IMR-90 (cell line): ENCODE data around the gene NPLOC4. TPM values are rescaled to one million over a fixed set of nuclear protein-coding genes. Genes with fewer than 3 reads are reported as not detected.

Experiments used
- ATAC-seq: fragments of 200-7000 bp; cut with Tn5 transposase; 2 replicates; pipeline ENCODE4 v1.9.1; 2020; ENCODE audit warnings: low read depth, mild to moderate bottlenecking, moderate library complexity
- BruUV-seq: library from RNA; stranded (reverse); fragments of 400-500 nt; replicated peaks from 2 replicates; lab custom pipeline; 2021; lab: Mats Ljungman, UMichigan
- CTCF ChIA-PET: fragments of 300-600 bp; formaldehyde crosslinking; extraction: SDS; loops from one replicate; lab custom pipeline; 2021; ENCODE audit warnings: antibody characterized with exemption; lab: Yijun Ruan, JAX
- POLR2A ChIA-PET: fragments of 300-600 bp; sonication (Branson Sonifier 250); formaldehyde crosslinking; loops from one replicate; lab custom pipeline; 2022; ENCODE audit warnings: antibody characterized with exemption; ENCODE audit not compliant: unreplicated experiment; lab: Charles Lee
- DNase-seq: peaks from one replicate; pipeline ENCODE4 v3.0.0; 2013
- H2AFZ ChIP-seq: replicated peaks from 2 replicates; pipeline ENCODE3; 2013; ENCODE audit warnings: low read length, mild to moderate bottlenecking; ENCODE audit not compliant: poor library complexity
- H2AK5ac ChIP-seq: 2 replicates; pipeline ENCODE4 v1.6.1; 2013; ENCODE audit warnings: low read depth, low read length, inconsistent platforms
- H2AK9ac ChIP-seq: replicated peaks from 2 replicates; pipeline ENCODE3; 2013; ENCODE audit warnings: mild to moderate bottlenecking, low read depth, low read length, moderate library complexity; ENCODE audit not compliant: poor library complexity
- H2BK120ac ChIP-seq: 2 replicates; pipeline ENCODE4 v1.6.1; 2013; ENCODE audit warnings: low read depth, low read length, inconsistent platforms
- H2BK15ac ChIP-seq: 3 replicates; pipeline ENCODE4 v1.6.1; 2013; ENCODE audit warnings: low read depth, low read length, inconsistent platforms
- H2BK20ac ChIP-seq: 2 replicates; pipeline ENCODE4 v1.6.1; 2013; ENCODE audit warnings: low read depth, mild to moderate bottlenecking, inconsistent platforms, low read length, moderate library complexity
- H2BK5ac ChIP-seq: 2 replicates; pipeline ENCODE4 v1.6.1; 2013; ENCODE audit warnings: mild to moderate bottlenecking, low read depth, low read length, inconsistent platforms; ENCODE audit not compliant: poor library complexity, severe bottlenecking
- H3K14ac ChIP-seq: replicated peaks from 2 replicates; pipeline ENCODE4 v1.6.1; 2013; ENCODE audit warnings: low read depth, low read length, inconsistent platforms
- H3K18ac ChIP-seq: 2 replicates; pipeline ENCODE4 v1.6.1; 2013; ENCODE audit warnings: low read depth, low read length, control low read depth
- H3K23ac ChIP-seq: 2 replicates; pipeline ENCODE4 v1.6.1; 2013; ENCODE audit warnings: low read depth, low read length, inconsistent platforms
- H3K27ac ChIP-seq: 2 replicates; pipeline ENCODE4 v1.5.1; 2013; ENCODE audit warnings: mild to moderate bottlenecking, control low read depth, low read length; ENCODE audit not compliant: insufficient read depth
- H3K27me3 ChIP-seq: 2 replicates; pipeline ENCODE4 v1.6.1; 2013; ENCODE audit warnings: low read length; ENCODE audit not compliant: control insufficient read depth, insufficient read depth
- H3K36me3 ChIP-seq: 2 replicates; pipeline ENCODE4 v1.6.1; 2013; ENCODE audit warnings: low read length, mixed read lengths; ENCODE audit not compliant: control insufficient read depth, insufficient read depth
- H3K4ac ChIP-seq: 2 replicates; pipeline ENCODE4 v1.6.1; 2013; ENCODE audit warnings: low read depth, low read length, inconsistent platforms
- H3K4me1 ChIP-seq: 2 replicates; pipeline ENCODE4 v1.6.1; 2013; ENCODE audit warnings: low read length, mixed read lengths; ENCODE audit not compliant: control insufficient read depth, insufficient read depth
- H3K4me2 ChIP-seq: 2 replicates; pipeline ENCODE4 v1.6.1; 2013; ENCODE audit warnings: low read depth, mild to moderate bottlenecking, control low read depth, low read length, moderate library complexity
- H3K4me3 ChIP-seq: 2 replicates; pipeline ENCODE4 v1.5.1; 2013; ENCODE audit warnings: low read depth, mild to moderate bottlenecking, control low read depth, low read length, moderate library complexity; ENCODE audit not compliant: insufficient read depth
- H3K56ac ChIP-seq: 2 replicates; pipeline ENCODE4 v1.6.1; 2013; ENCODE audit warnings: low read length, inconsistent platforms; ENCODE audit not compliant: insufficient read depth; ENCODE audit errors: extremely low read depth
- H3K79me1 ChIP-seq, 2 experiments: 2 replicates each; pipeline ENCODE4 v1.6.1; 2013; ENCODE audit warnings: low read length in 2 of 2, inconsistent platforms in 1 of 2, low read depth in 1 of 2
- H3K9ac ChIP-seq: 2 replicates; pipeline ENCODE4 v1.6.1; 2013; ENCODE audit warnings: low read depth, low read length, control low read depth
- H3K9me1 ChIP-seq: 2 replicates; pipeline ENCODE4 v1.6.1; 2013; ENCODE audit warnings: low read length, inconsistent platforms; ENCODE audit not compliant: insufficient read depth
- H3K9me3 ChIP-seq: 2 replicates; pipeline ENCODE4 v1.6.1; 2013; ENCODE audit warnings: low read length; ENCODE audit not compliant: control insufficient read depth, insufficient read depth
- H4K20me1 ChIP-seq: 2 replicates; pipeline ENCODE4 v1.6.1; 2013; ENCODE audit warnings: low read length, inconsistent platforms; ENCODE audit not compliant: insufficient read depth
- H4K5ac ChIP-seq: 2 replicates; pipeline ENCODE4 v1.6.1; 2013; ENCODE audit warnings: mild to moderate bottlenecking, low read depth, low read length, control low read depth
- H4K8ac ChIP-seq, 2 experiments: 2 replicates each; pipeline ENCODE4 v1.6.1; 2013; ENCODE audit warnings: low read depth in 2 of 2, low read length in 2 of 2, control low read depth in 1 of 2, inconsistent platforms in 1 of 2
- H4K91ac ChIP-seq: 2 replicates; pipeline ENCODE4 v1.6.1; 2013; ENCODE audit warnings: low read depth, low read length, inconsistent platforms; ENCODE audit not compliant: insufficient read depth
- BHLHE40 ChIP-seq: fragments of 150-350 bp; IDR thresholded peaks from 2 replicates; pipeline ENCODE4 v1.6.1; 2016; ENCODE audit warnings: mild to moderate bottlenecking, low read depth, low read length
- CHD1 ChIP-seq: IDR thresholded peaks from 2 replicates; pipeline ENCODE4 v1.6.1; 2012; ENCODE audit warnings: low read depth, low read length, improper control_type of control experiment
- FOS ChIP-seq: fragments of 150-350 bp; IDR thresholded peaks from 2 replicates; pipeline ENCODE4 v1.6.1; 2016; ENCODE audit warnings: low read depth, low read length
- NFE2L2 ChIP-seq: fragments of 150-350 bp; IDR thresholded peaks from 2 replicates; pipeline ENCODE4 v1.6.1; 2016; ENCODE audit warnings: low read depth, mild to moderate bottlenecking, low read length
- SMC3 ChIP-seq: fragments of 150-350 bp; IDR thresholded peaks from 2 replicates; pipeline ENCODE4 v1.6.1; 2016; ENCODE audit warnings: low read depth, mild to moderate bottlenecking, antibody characterized with exemption, low read length, moderate library complexity
- WGBS, 2 experiments: methylation state at CpG; one replicate each; pipeline versions ENCODE4 v1.1.5 to v1.1.7; 2013; ENCODE audit warnings: missing lambda C conversion rate in 2 of 2; ENCODE audit not compliant: insufficient read length in 1 of 2; ENCODE audit errors: extremely low coverage in 2 of 2; 5-methylcytosine and 5-hydroxymethylcytosine counted together
- dilution Hi-C: fragments of 300-500 bp; cut with HindIII; formaldehyde crosslinking; loops from one replicate; pipeline ENCODE4 v1.14.3; 2018; ENCODE audit warnings: low sequenced_read_pairs; ENCODE audit not compliant: unreplicated experiment
- in situ Hi-C: fragments of 300-500 bp; cut with MboI; formaldehyde crosslinking; loops from 3 replicates; pipeline ENCODE4 v1.14.3; 2019; ENCODE audit warnings: low sequenced_read_pairs, inconsistent platforms, mixed read lengths
- intact Hi-C: fragments of 100-400 bp; cut with micrococcal nuclease; formaldehyde crosslinking; loops from 2 replicates; pipeline ENCODE4 v1.10.0; 2022
- polyA plus RNA-seq, 3 experiments: library from polyadenylated mRNA; depleted of rRNA; stranded (reverse); fragments of >200 nt; gene quantifications; 2 replicates each; pipeline ENCODE4 v1.2.3, GENCODE V29; 2012; ENCODE audit warnings: low replicate concordance in 1 of 3
- total RNA-seq: library from RNA; depleted of rRNA; stranded (reverse); fragments of >200 nt; gene quantifications from 2 replicates; pipeline ENCODE4 v1.2.3, GENCODE V29; 2012
- TF ChIP-seq, protein P1 (sequence below): fragments of 150-350 bp; IDR thresholded peaks from 2 replicates; pipeline ENCODE4 v1.6.1; 2017; ENCODE audit warnings: mild to moderate bottlenecking, antibody characterized with exemption, low read length, low read depth
- TF ChIP-seq, protein P2 (sequence below): fragments of 150-350 bp; IDR thresholded peaks from 2 replicates; pipeline ENCODE4 v1.6.1; 2016; ENCODE audit warnings: low read depth, mild to moderate bottlenecking, low read length, moderate library complexity, borderline replicate concordance

NPLOC4 gene
- total and polyA plus RNA-seq, 2 of the 4 experiments (the other 2 are of a cell fraction) = 70.4 to 78.3 TPM

DNA sequence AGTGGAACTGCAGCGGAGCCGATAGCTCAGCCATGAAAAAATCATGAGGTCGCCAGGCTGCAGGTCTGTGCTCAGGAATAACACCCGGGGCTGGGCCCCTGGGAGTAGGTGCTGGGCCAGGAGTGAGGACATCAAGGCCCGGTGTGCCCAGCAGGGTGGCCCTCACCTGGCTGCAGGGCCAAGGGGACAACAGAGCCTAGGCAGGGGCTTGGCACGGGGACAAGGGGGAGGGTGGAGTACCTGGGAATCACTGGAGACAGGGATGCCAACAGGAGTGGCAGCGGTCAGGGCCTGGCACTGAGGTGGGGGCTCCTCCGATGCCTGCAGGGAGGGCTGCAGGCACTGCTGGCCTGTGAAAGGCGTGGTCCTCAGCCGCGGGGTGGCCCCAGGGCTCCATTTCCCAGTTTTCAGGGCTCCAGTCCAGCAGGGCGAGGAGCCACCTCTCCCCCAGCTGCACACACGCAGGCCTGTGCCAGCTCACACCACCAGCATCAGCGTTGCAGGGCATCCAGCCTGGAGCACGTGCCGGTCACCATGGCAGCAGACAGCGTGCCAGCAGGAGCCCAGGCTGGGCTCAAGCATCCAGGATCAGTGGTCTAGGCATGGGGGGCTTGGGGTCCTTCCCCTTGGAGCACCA is 113.4 kb downstream of the NPLOC4 start:
- H3K23ac ChIP-seq = no peak overlapping the region
- H3K4me1 ChIP-seq = peaks cover 18% of the 10 kb centered on the region
- no peak overlapping the region for H3K18ac ChIP-seq
- H3K79me1 ChIP-seq = peaks cover 0 to 13% of the 10 kb centered on the region in 2 experiments; a peak in 2 of 4 replicates
- H4K8ac ChIP-seq = no peak overlapping the region
- WGBS, 2 experiments = 32% methylated on average over 6 of the region's 17 CpGs; no CpG with 5 or more reads in 1 of the 2 experiments
- no peak overlapping the region for H2BK15ac ChIP-seq
- in situ Hi-C loops = no loop called here
- CTCF ChIA-PET = no interaction called here
- dilution Hi-C loops = no loop called here
- DNase-seq = peak; percentile 21
- H3K9me1 ChIP-seq = peaks cover 5% of the 10 kb centered on the region; the same call in 1 of the 2 replicates
- H2BK20ac ChIP-seq = no peak overlapping the region
- no peak overlapping the region for H4K91ac ChIP-seq
- no peak overlapping the region for H3K4me3 ChIP-seq
- no peak overlapping the region for H2AK5ac ChIP-seq
- peak overlapping the region; percentile 72 for H2AK9ac ChIP-seq
- no peak overlapping the region for H3K27ac ChIP-seq
- POLR2A ChIA-PET = interaction anchor here (0.6 kb wide), 1 partner anchor 39 kb away, joined by 3 read pairs; no protein-coding TSS in a partner anchor
- H2AFZ ChIP-seq = peak overlapping the region; percentile 67
- H2BK120ac ChIP-seq = no peak overlapping the region
- peaks cover 7% of the 10 kb centered on the region; the same call in 1 of the 2 replicates for H3K27me3 ChIP-seq
- H3K14ac ChIP-seq = no peak overlapping the region
- H3K4me2 ChIP-seq = no peak overlapping the region
- TF ChIP-seq FOS = no peak
- TF ChIP-seq BHLHE40 = peak; percentile 91
- no peak for TF ChIP-seq NFE2L2
- TF ChIP-seq CHD1 = no peak
- TF ChIP-seq, protein P1, sequence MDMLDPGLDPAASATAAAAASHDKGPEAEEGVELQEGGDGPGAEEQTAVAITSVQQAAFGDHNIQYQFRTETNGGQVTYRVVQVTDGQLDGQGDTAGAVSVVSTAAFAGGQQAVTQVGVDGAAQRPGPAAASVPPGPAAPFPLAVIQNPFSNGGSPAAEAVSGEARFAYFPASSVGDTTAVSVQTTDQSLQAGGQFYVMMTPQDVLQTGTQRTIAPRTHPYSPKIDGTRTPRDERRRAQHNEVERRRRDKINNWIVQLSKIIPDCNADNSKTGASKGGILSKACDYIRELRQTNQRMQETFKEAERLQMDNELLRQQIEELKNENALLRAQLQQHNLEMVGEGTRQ = peak; percentile 70; the same call in 1 of the 2 replicates
- TF ChIP-seq, protein P2, sequence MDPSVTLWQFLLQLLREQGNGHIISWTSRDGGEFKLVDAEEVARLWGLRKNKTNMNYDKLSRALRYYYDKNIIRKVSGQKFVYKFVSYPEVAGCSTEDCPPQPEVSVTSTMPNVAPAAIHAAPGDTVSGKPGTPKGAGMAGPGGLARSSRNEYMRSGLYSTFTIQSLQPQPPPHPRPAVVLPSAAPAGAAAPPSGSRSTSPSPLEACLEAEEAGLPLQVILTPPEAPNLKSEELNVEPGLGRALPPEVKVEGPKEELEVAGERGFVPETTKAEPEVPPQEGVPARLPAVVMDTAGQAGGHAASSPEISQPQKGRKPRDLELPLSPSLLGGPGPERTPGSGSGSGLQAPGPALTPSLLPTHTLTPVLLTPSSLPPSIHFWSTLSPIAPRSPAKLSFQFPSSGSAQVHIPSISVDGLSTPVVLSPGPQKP = no peak
- no peak for TF ChIP-seq SMC3
- H3K36me3 ChIP-seq = no peaks in the 10 kb centered on the region
- peaks cover 39% of the 10 kb centered on the region for H4K20me1 ChIP-seq
- BruUV-seq = no TSS peak
- no peak overlapping the region for H3K9ac ChIP-seq
- H3K4ac ChIP-seq = no peak overlapping the region
- intact Hi-C loops = no loop called here
- H4K5ac ChIP-seq = no peak overlapping the region
- no peaks in the 10 kb centered on the region for H3K9me3 ChIP-seq
- H3K56ac ChIP-seq = no peak overlapping the region
- peak; percentile 5; the same call in 1 of the 2 replicates for ATAC-seq
- no peak overlapping the region for H2BK5ac ChIP-seq
